Testis (tissue), 3 donors: ENCODE measurements around the gene TBXAS1. TPM values are rescaled to one million over a fixed set of nuclear protein-coding genes. Genes with fewer than 3 reads are reported as not detected.

Experiments used
- DNase-seq: peaks from one replicate; pipeline ENCODE4 v3.0.0-alpha.2; 2019
- H3K27ac ChIP-seq, 2 donors: fragments of 200-600 bp; sonication (generic); one replicate each; pipeline ENCODE4 v1.5.1; 2019
- H3K27me3 ChIP-seq: fragments of 200-600 bp; sonication (generic); one replicate; pipeline ENCODE4 v1.5.1; 2019
- H3K36me3 ChIP-seq: fragments of 200-600 bp; sonication (generic); one replicate; pipeline ENCODE4 v1.5.1; 2017; ENCODE audit warnings: low read depth; ENCODE audit errors: missing control alignments
- H3K4me1 ChIP-seq: fragments of 200-600 bp; sonication (generic); one replicate; pipeline ENCODE4 v1.5.1; 2019
- H3K4me3 ChIP-seq, 2 donors: fragments of 200-600 bp; sonication (generic); one replicate each; pipeline ENCODE4 v1.5.1; 2017 to 2019
- H3K9me3 ChIP-seq: fragments of 200-600 bp; sonication (generic); one replicate; pipeline ENCODE4 v1.5.1; 2017
- CTCF ChIP-seq, 3 experiments: fragments of 450-650 bp in 2 of 3; fragments of 200-600 bp in 1 of 3; sonication (generic) in 1 of 3; IDR thresholded peaks; one replicate each; pipeline ENCODE4 v1.5.1; 2016 to 2019; ENCODE audit warnings: antibody characterized with exemption in 3 of 3, mild to moderate bottlenecking in 2 of 3, moderate library complexity in 1 of 3
- POLR2A ChIP-seq: fragments of 450-650 bp; IDR thresholded peaks from one replicate; pipeline ENCODE4 v1.6.1; 2017; ENCODE audit warnings: antibody characterized with exemption, mild to moderate bottlenecking, moderate library complexity
- WGBS, 2 donors: methylation state at CpG; one replicate each; pipeline ENCODE4 v1.1.5; 2018; 5-methylcytosine and 5-hydroxymethylcytosine counted together
- intact Hi-C: fragments of 100-400 bp; cut with DNase I; formaldehyde crosslinking; loops from one replicate; pipeline ENCODE4 v1.15.1; 2023; ENCODE audit warnings: low total_unique reads
- polyA plus RNA-seq: library from polyadenylated mRNA; stranded (reverse); fragments of 350-450 nt; fragmentation: Illumina TruSeq; extraction: RNeasy Lipid Tissue Mini Kit (QIAGEN cat#74804); gene quantifications from one replicate; pipeline ENCODE4 v1.2.3, GENCODE V29; 2014; ENCODE audit warnings: low read depth, low replicate concordance; ENCODE audit not compliant: insufficient read depth
- total RNA-seq, 2 donors: library from RNA; depleted of rRNA; stranded (reverse); fragments of >200 nt; gene quantifications; one replicate each; pipeline ENCODE4 v1.2.3, GENCODE V29; 2016

Gene TBXAS1
- total and polyA plus RNA-seq, 3 donors from 2014 or later: 4.9 to 5.7 (median 5.2) TPM

- Histone ChIP-seq H3K27ac (no peak overlapping the region), H3K36me3 (no peaks in the 10 kb centered on the region), H3K9me3 (no peaks in the 10 kb centered on the region), H3K27me3 (no peaks in the 10 kb centered on the region), H3K4me1 (no peaks in the 10 kb centered on the region), H3K4me3 (no peak overlapping the region)
- DNase-seq: no peak
- WGBS, 2 donors: 93 to 97% methylated on average over 9 of the region's 9 CpGs
- intact Hi-C loops: no loop called here
- no peak for TF ChIP-seq POLR2A
- TF ChIP-seq CTCF (IDR thresholded peaks at IDR 0.05): no peak
Observed at GRCh38 chr7:139822855-139823254, 6.2 kb upstream of the TBXAS1 start.

- Histone ChIP-seq H3K9me3 (no peaks in the 10 kb centered on the region), H3K27ac (no peak overlapping the region), H3K4me1 (no peaks in the 10 kb centered on the region), H3K4me3 (no peak overlapping the region), H3K36me3 (no peaks in the 10 kb centered on the region), H3K27me3 (no peaks in the 10 kb centered on the region)
- intact Hi-C loops: no loop called here
- 54 to 59% methylated on average over 8 of the region's 8 CpGs for WGBS, 2 donors
- no peak for TF ChIP-seq CTCF (IDR thresholded peaks at IDR 0.05)
- no peak for TF ChIP-seq POLR2A
- DNase-seq: no peak
Observed at GRCh38 chr7:139823959-139824521, 5.0 kb upstream of the TBXAS1 start.

DNA sequence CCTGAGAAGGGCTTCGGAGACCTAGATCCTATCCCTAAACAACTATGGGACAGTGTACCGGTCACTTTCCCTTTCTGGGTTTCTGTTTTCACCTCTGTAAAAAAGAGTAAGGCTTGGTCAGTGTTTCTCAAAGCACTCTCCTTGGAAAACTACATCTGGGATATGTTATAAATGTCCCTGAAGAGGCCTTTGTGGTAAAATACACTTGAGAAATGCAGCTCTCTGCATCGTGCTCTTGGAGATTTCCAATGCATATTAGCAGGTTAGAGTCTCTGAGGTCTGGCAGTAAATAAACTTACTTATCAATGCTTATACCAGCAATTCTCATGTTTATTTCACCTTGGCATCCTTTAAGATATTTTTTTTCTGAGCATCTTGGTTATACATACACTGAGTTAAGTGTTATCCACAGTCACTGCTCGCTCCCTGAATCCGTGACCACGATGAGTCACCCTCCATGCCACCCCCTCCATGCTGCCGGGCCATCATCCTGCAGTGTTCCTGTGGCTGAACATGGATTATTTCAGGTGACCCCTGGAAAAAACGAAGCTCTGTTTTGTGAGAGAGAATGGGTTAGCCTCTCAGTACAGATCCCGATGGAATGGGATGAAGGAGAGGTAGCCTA is 3.3 kb upstream of the TBXAS1 start:
- 83 to 85% methylated on average over 9 of the region's 9 CpGs for WGBS, 2 donors
- DNase-seq: no peak
- H3K36me3 ChIP-seq: no peaks in the 10 kb centered on the region
- intact Hi-C loops: no loop called here
- H3K27me3 ChIP-seq: no peaks in the 10 kb centered on the region
- H3K4me3 ChIP-seq: no peak overlapping the region
- no peak for TF ChIP-seq POLR2A
- TF ChIP-seq CTCF (IDR thresholded peaks at IDR 0.05): no peak
- no peak overlapping the region for H3K27ac ChIP-seq
- no peaks in the 10 kb centered on the region for H3K9me3 ChIP-seq
- H3K4me1 ChIP-seq: no peaks in the 10 kb centered on the region

- H3K27ac ChIP-seq: no peak overlapping the region
- no peak for DNase-seq
- H3K9me3 ChIP-seq: no peaks in the 10 kb centered on the region
- no peak overlapping the region for H3K4me3 ChIP-seq
- H3K27me3 ChIP-seq: no peaks in the 10 kb centered on the region
- intact Hi-C loops: no loop called here
- H3K4me1 ChIP-seq: no peaks in the 10 kb centered on the region
- no peaks in the 10 kb centered on the region for H3K36me3 ChIP-seq
- no peak for TF ChIP-seq CTCF (IDR thresholded peaks at IDR 0.05)
- TF ChIP-seq POLR2A: no peak
Observed at GRCh38 chr7:139827042-139827441, 2.0 kb upstream of the TBXAS1 start.

GRCh38 chr7:139828446-139828845 is 618 bp upstream of the TBXAS1 start:
- 88 to 92% methylated on average over 2 of the region's 2 CpGs for WGBS, 2 donors

More at GRCh38 chr7:139828446-139828845, 618 bp upstream of the TBXAS1 start:
- DNase-seq: no peak
- intact Hi-C loops: no loop called here
- H3K4me3 ChIP-seq: no peak overlapping the region
- no peaks in the 10 kb centered on the region for H3K4me1 ChIP-seq
- H3K9me3 ChIP-seq: no peaks in the 10 kb centered on the region
- no peaks in the 10 kb centered on the region for H3K36me3 ChIP-seq
- TF ChIP-seq POLR2A: no peak
- TF ChIP-seq CTCF (IDR thresholded peaks at IDR 0.05): no peak
- H3K27ac ChIP-seq: no peak overlapping the region
- no peaks in the 10 kb centered on the region for H3K27me3 ChIP-seq
